K562 (cell line): ENCODE measurements around the gene NAT14. TPM values are rescaled to one million over a fixed set of nuclear protein-coding genes. Genes with fewer than 3 reads are reported as not detected.

ENCODE experiments used
- C11orf30 ChIP-seq: fragments of 450-650 bp; IDR thresholded peaks from 2 replicates; pipeline ENCODE4 v1.6.1; 2016; ENCODE audit warnings: low read depth, mild to moderate bottlenecking
- CEBPB ChIP-seq: fragments of 450-650 bp; IDR thresholded peaks from 2 replicates; pipeline ENCODE4 v1.6.1; 2016; ENCODE audit warnings: missing genetic modification characterization, missing compliant biosample characterization
- CREM ChIP-seq: IDR thresholded peaks from 2 replicates; pipeline ENCODE4 v1.6.1; 2014; ENCODE audit warnings: antibody characterized with exemption, low read depth
- CTBP1 ChIP-seq: fragments of 450-650 bp; IDR thresholded peaks from 2 replicates; pipeline ENCODE4 v1.6.1; 2016; ENCODE audit warnings: borderline replicate concordance
- FOXJ2 ChIP-seq: fragments of 200-800 bp; sonication (Bioruptor generic); IDR thresholded peaks from 2 replicates; pipeline ENCODE4 v1.6.1; 2016; ENCODE audit warnings: missing genetic modification characterization, missing compliant biosample characterization
- HLTF ChIP-seq: fragments of 450-650 bp; IDR thresholded peaks from 2 replicates; pipeline ENCODE4 v1.6.1; 2016
- KDM2B ChIP-seq: fragments of 250-450 bp; sonication (Bioruptor Pico); IDR thresholded peaks from 2 replicates; pipeline ENCODE4 v1.8.0; 2021; ENCODE audit warnings: mild to moderate bottlenecking, moderate library complexity
- PTBP1 ChIP-seq: fragments of 200-400 bp; formaldehyde crosslinking; IDR thresholded peaks from 2 replicates; pipeline ENCODE4 v1.6.1; 2017; ENCODE audit warnings: low read depth, low read length
- SRSF7 ChIP-seq: fragments of 200-400 bp; formaldehyde crosslinking; optimal IDR thresholded peaks from 2 replicates; pipeline ENCODE3; 2017; ENCODE audit warnings: mild to moderate bottlenecking, low read depth, low read length
- ZNF217 ChIP-seq: sonication (generic); formaldehyde crosslinking; IDR thresholded peaks from 2 replicates; pipeline ENCODE4 v1.8.0; 2022; ENCODE audit warnings: mild to moderate bottlenecking, missing genetic modification reagents
- ZNF445 ChIP-seq: fragments of 250-450 bp; sonication (Bioruptor Pico); IDR thresholded peaks from 2 replicates; pipeline ENCODE4 v1.4.0; 2020; ENCODE audit warnings: low read depth, mild to moderate bottlenecking, moderate library complexity
- ZNF583 ChIP-seq: fragments of 250-450 bp; sonication (Bioruptor Pico); IDR thresholded peaks from 2 replicates; pipeline ENCODE4 v1.4.0; 2020
- ZNF695 ChIP-seq: fragments of 450-650 bp; formaldehyde crosslinking; IDR thresholded peaks from 2 replicates; pipeline ENCODE4 v1.4.0; 2020; ENCODE audit warnings: mild to moderate bottlenecking, moderate library complexity
- ZNF785 ChIP-seq: fragments of 250-450 bp; sonication (Bioruptor Pico); IDR thresholded peaks from 2 replicates; pipeline ENCODE4 v1.4.0; 2020; ENCODE audit warnings: mild to moderate bottlenecking
- polyA plus RNA-seq, 8 experiments: library from polyadenylated mRNA; depleted of rRNA in 4 of 8; stranded (reverse) in 5 of 8; unstranded in 3 of 8; fragments of >200 nt; fragmentation: Nextera tagmentation in 2 of 8; fragmentation: Illumina TruSeq in 1 of 8; extraction: Ambion mirVana in 2 of 8; extraction: Trizol in 1 of 8; gene quantifications; 2 replicates each; pipeline versions ENCODE4 v1.2.1 to v1.2.3, GENCODE V29; 2011 to 2014; ENCODE audit warnings: inconsistent platforms in 1 of 8, missing spikeins in 1 of 8
- total RNA-seq, 7 experiments: library from RNA; depleted of rRNA in 6 of 7; stranded (reverse); fragments of >200 nt in 6 of 7; fragmentation: Illumina TruSeq in 2 of 7; extraction: Trizol in 2 of 7; gene quantifications; 2 replicates each; pipeline versions ENCODE4 v1.2.1 to v1.2.3, GENCODE V29; 2011 to 2021; ENCODE audit warnings: low replicate concordance in 1 of 7
- TF ChIP-seq, protein P1 (sequence below): fragments of 450-650 bp; IDR thresholded peaks from 2 replicates; pipeline ENCODE4 v1.6.1; 2016; ENCODE audit warnings: antibody characterized with exemption
- TF ChIP-seq, protein P2 (sequence below): fragments of 250-450 bp; sonication (Bioruptor Pico); IDR thresholded peaks from 2 replicates; pipeline ENCODE4 v1.8.0; 2022; ENCODE audit warnings: inconsistent platforms, mild to moderate bottlenecking, moderate library complexity, borderline replicate concordance
- TF ChIP-seq, protein P3 (sequence below): sonication (generic); formaldehyde crosslinking; IDR thresholded peaks from 2 replicates; pipeline ENCODE4 v1.8.1; 2022; ENCODE audit warnings: missing genetic modification reagents
- TF ChIP-seq, protein P4 (sequence below): fragments of 450-650 bp; formaldehyde crosslinking; IDR thresholded peaks from 2 replicates; pipeline ENCODE4 v1.4.0; 2020; ENCODE audit warnings: mild to moderate bottlenecking, moderate library complexity
- TF ChIP-seq, protein P5 (sequence below): fragments of 450-650 bp; formaldehyde crosslinking; IDR thresholded peaks from 2 replicates; pipeline ENCODE4 v1.4.0; 2020; ENCODE audit warnings: mild to moderate bottlenecking, moderate library complexity
- TF ChIP-seq, protein P6 (sequence below): fragments of 200-800 bp; sonication (Bioruptor generic); IDR thresholded peaks from 2 replicates; pipeline ENCODE4 v1.6.1; 2017; ENCODE audit warnings: missing genetic modification characterization, missing compliant biosample characterization

The NAT14 gene
- total and polyA plus RNA-seq, 9 of the 15 experiments (the other 6 are each of a cell fraction or from before 2014, with no cell fraction given), result 2.4 to 77.0 (median 26.7) TPM

DNA sequence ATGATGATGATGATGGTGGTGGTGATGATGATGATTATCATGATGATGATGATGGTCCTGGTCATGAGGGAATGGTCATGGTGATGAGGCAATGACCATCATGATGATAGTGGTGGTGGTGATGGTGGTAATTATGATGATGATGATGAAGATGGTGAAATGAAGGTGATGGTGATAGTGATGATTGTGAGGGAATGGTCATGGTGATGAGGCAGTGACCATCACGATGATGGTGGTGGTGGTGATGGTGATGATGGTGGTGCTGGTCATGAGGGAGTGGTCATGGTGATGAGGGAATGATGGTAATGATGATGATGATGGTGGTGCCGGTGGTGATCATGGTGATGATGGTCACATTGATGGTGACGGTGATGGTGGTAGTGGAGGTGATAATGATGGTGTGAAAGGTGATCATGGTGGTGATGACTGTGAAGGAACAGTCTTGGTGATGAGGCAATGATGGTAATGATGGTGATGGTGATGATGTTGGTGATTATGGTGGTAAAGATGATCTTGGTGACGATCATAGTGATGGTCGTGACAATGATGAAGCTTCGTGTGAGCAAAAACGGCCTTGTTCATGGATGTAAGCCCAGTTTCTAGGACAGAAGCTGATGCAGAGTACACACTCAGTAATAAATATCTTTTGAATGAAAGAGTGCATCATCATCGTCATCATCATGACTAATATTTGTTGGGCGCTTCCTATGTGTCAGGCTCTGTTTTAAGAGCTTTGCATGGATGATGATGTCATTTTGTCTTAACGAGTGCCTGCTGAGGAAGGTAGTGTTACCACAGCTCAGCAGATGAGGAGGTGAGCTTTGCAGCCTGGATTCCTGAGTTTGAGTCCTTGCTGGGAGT lies 34.7 kb downstream of the NAT14 start (continued):
- TF ChIP-seq, protein P1, sequence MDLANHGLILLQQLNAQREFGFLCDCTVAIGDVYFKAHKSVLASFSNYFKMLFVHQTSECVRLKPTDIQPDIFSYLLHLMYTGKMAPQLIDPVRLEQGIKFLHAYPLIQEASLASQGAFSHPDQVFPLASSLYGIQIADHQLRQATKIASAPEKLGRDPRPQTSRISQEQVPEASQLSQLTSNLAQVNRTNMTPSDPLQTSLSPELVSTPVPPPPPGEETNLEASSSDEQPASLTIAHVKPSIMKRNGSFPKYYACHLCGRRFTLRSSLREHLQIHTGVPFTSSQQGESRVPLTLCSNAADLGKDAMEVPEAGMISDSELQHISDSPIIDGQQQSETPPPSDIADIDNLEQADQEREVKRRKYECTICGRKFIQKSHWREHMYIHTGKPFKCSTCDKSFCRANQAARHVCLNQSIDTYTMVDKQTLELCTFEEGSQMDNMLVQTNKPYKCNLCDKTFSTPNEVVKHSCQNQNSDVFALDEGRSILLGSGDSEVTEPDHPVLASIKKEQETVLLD, result no peak
- TF ChIP-seq, protein P2, sequence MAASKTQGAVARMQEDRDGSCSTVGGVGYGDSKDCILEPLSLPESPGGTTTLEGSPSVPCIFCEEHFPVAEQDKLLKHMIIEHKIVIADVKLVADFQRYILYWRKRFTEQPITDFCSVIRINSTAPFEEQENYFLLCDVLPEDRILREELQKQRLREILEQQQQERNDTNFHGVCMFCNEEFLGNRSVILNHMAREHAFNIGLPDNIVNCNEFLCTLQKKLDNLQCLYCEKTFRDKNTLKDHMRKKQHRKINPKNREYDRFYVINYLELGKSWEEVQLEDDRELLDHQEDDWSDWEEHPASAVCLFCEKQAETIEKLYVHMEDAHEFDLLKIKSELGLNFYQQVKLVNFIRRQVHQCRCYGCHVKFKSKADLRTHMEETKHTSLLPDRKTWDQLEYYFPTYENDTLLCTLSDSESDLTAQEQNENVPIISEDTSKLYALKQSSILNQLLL (CRISPR knock-in tag), result no peak
- TF ChIP-seq KDM2B (CRISPR knock-in tag) (no peak), CTBP1 (peak; percentile 47; the same call in 1 of the 2 replicates), ZNF785 (CRISPR knock-in tag) (no peak), CEBPB (tag) (0 out of 2 replicates have a peak, but pooled peaks have one; percentile 9), ZNF695 (CRISPR knock-in tag) (no peak), C11orf30 (peak; percentile 42), FOXJ2 (tag) (no peak), SRSF7 (no peak), ZNF445 (CRISPR knock-in tag) (no peak), ZNF583 (CRISPR knock-in tag) (no peak), CREM (peak; percentile 76), HLTF (peak; percentile 48; the same call in 1 of the 2 replicates), ZNF217 (no peak), PTBP1 (no peak)
- TF ChIP-seq, protein P3, sequence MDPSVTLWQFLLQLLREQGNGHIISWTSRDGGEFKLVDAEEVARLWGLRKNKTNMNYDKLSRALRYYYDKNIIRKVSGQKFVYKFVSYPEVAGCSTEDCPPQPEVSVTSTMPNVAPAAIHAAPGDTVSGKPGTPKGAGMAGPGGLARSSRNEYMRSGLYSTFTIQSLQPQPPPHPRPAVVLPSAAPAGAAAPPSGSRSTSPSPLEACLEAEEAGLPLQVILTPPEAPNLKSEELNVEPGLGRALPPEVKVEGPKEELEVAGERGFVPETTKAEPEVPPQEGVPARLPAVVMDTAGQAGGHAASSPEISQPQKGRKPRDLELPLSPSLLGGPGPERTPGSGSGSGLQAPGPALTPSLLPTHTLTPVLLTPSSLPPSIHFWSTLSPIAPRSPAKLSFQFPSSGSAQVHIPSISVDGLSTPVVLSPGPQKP (CRISPR knock-in tag), result no peak
- TF ChIP-seq, protein P4, sequence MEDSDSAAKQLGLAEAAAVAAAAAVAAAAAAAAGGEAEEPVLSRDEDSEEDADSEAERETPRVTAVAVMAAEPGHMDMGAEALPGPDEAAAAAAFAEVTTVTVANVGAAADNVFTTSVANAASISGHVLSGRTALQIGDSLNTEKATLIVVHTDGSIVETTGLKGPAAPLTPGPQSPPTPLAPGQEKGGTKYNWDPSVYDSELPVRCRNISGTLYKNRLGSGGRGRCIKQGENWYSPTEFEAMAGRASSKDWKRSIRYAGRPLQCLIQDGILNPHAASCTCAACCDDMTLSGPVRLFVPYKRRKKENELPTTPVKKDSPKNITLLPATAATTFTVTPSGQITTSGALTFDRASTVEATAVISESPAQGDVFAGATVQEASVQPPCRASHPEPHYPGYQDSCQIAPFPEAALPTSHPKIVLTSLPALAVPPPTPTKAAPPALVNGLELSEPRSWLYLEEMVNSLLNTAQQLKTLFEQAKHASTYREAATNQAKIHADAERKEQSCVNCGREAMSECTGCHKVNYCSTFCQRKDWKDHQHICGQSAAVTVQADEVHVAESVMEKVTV, result no peak
- TF ChIP-seq, protein P5, sequence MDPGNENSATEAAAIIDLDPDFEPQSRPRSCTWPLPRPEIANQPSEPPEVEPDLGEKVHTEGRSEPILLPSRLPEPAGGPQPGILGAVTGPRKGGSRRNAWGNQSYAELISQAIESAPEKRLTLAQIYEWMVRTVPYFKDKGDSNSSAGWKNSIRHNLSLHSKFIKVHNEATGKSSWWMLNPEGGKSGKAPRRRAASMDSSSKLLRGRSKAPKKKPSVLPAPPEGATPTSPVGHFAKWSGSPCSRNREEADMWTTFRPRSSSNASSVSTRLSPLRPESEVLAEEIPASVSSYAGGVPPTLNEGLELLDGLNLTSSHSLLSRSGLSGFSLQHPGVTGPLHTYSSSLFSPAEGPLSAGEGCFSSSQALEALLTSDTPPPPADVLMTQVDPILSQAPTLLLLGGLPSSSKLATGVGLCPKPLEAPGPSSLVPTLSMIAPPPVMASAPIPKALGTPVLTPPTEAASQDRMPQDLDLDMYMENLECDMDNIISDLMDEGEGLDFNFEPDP (CRISPR knock-in tag), result no peak
- TF ChIP-seq, protein P6, sequence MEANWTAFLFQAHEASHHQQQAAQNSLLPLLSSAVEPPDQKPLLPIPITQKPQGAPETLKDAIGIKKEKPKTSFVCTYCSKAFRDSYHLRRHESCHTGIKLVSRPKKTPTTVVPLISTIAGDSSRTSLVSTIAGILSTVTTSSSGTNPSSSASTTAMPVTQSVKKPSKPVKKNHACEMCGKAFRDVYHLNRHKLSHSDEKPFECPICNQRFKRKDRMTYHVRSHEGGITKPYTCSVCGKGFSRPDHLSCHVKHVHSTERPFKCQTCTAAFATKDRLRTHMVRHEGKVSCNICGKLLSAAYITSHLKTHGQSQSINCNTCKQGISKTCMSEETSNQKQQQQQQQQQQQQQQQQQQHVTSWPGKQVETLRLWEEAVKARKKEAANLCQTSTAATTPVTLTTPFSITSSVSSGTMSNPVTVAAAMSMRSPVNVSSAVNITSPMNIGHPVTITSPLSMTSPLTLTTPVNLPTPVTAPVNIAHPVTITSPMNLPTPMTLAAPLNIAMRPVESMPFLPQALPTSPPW (CRISPR knock-in tag), result no peak
